Left hindlimb (tissue), 1 donor: ENCODE measurements around the gene COMP.
A peak's percentile ranks its signal among the peaks of the same experiment; 100 is the strongest.
"Not testable (repeated sequence)": the region's sequence is repeated elsewhere in the genome, so short reads cannot be mapped to it uniquely, and the experiment has no call there.

Experiments
- DNase-seq: peaks from one replicate; pipeline ENCODE4 v3.0.0-alpha.2; 2018

The COMP gene

GRCh38 chr19:18745012-18745735 lies 45.9 kb downstream of the COMP start:
- DNase-seq = peak; percentile 67

DNA sequence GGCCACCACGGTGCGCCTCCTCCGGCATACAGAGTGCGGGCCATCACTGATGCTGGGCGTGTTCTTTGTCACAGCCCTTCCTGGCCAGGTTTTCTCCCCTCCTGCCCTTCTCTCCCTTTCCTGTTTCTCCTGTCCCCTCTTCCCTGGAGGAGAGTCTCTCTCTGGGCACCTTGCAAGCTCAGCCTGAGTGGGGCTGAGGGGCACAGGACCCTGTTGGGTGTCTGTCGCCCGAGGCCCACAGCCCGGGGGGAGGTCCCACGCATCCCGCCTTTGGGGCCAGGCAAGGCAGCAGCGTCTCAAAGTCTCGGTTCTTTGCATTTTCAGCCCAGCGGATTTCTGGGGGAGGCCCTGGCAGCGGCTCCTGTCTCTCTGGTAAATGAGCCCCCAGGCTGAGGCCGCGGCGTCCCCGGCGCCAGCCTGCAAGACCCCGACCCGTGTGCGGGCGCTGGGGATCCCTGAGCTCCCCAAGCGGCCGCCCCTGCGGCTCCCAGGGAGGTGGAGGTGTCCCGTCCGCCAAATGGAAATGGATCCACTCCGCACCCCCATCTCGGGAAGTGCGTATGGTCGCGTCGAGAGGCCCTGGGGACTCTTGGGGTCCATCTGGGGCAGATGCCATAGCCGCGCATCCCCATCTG lies 47.2 kb downstream of the COMP start:
- DNase-seq = no peak

DNA sequence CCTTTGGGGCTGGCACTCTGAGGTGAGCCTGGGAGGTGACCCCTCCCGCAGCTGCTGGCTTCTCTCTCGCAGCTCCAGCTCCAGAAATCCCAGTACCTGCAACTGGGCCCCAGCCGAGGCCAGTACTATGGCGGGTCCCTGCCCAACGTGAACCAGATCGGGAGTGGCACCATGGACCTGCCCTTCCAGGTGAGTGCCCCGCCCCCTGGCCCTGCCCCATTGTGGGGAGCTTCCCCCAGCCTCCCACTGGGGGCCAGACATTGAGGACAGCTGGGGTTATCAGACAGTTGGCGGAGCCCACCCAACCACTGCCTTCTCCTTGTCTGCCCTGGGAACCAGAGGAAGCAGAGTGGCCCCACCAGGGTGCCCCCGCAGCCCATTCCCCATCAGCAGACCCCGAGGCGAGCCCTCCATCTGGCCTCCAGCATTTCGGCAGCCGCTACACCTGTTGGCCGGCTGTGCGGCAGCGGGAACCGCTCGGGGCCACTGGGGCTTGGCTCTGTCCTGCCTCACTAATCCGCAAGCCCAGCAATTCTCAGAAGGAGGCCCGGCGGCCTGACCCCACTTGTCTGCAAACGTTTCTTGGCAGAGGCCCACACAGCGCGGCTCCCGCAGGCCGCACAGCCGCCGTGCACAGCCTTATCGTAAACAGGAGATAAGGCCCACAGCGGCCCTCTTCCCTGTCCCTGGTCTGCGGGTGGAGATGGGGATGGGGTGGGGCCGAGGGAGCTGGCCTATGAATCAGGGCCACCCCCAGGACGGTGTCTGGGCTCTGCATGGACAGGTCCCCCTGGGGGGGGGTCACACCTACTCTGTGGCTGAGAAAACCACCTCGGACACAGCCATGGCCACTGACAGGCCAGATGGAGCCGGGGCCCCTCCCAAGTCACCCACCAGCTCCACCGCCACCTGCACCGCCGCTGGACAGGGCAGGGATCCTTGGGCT lies 48.0 kb downstream of the COMP start:
- peak; percentile 72 for DNase-seq

DNA sequence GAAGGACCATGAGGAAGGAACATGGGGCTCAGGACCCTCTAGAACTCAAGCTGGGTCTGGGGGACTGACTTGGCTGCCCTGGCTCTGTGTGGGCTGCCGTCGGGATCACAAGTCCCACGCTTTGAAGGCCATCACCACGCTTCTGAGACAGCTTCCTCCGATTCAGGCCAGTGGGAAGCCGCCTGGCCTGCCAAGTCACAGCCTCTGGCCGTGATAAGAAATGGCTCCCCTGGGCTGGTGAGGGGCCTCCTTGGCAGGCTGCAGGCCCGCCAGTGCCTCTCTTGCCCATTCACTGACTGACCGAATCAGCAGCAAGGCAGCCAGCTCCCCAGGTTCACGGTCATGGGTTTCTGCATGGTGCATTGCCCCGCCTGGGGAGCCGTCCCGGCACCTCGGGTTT lies 48.8 kb downstream of the COMP start:
- DNase-seq = no peak

DNA sequence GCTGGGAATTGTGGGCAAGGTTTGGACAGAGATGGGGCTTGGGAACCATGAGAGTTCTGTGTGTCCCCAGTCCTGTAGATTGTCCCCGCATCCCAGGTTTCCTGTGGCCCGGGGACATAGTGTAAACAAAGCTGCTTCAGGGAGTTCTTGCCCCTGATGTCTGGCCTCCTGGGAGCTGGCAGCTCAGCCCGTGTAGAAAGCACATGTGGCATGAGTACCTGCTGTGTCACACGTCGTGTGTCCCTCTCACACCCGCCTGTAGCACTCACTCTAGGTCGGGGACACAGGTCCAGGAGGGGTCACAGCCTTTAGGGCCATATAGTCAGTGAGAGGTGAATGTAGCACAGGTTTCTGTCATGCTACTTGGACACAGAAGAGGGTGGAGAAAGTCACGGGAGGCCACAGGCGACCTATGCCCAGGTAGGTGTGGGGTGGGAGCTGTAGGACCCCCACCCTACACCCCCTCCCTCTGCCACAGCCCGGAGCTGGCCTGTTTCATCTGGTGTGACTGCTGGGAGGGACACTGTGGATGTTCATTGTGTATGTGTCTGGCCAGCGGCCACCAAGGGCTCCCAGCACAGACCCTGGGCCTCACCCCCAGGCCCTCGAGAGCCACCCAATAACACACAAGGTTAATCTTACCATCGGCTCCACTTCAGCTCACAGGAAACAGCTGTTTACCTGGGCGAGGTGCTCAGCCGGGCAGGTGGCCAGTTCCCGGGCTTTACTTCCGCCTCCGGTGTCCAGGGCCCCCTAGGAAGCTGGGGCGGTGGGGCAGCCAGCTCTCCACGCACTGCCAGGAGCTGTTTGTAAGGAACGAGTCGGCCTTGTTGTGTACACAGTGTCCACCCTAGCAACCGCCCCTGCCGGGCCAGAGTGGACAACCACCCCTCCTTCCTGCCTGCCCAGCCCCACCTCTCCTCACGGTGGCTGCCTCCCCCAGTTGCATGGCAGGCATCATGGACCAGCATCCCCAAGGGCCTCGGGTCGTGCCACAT lies 49.7 kb downstream of the COMP start:
- peak; percentile 72 for DNase-seq

DNA sequence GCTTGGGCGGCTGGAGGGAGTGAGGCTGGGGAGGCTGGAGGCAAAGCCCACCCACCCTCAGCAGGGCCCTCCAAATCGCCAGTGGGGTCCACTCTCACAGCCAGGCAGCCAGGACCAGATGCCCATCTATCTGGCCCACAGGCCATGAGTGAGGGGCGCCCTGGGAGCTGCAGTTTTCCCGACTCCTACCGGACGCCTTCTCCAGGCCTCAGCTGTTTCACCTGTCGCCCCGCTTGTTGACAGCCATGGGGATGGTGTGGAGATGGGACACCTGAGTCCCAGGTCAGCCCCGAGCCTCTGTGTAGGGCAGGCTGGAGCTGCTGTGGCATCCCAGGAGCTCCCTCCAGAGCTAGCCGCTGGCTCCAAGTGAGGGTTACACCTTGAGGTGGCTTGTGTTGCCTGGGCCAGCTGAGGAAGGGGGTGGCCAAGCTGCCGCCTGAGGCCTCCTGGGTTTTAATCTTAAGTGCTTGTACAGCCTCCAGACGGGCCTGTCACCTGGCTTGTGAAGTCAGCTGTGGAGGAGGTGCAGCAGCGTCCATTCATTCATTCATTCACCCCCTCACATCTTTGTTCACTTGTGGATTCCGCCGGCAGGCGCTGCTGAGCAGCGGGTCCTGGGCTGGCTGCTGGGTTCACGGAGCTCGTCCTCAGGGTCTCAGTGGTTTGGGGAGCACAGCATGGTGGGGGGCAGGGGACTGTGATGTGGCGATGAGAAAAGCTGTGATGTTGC lies 52.0 kb downstream of the COMP start:
- DNase-seq = no peak

GRCh38 chr19:18737954-18738351 lies 53.2 kb downstream of the COMP start:
- no peak for DNase-seq

- no peak for DNase-seq
These were observed 53.7 kb downstream of the COMP start for GRCh38 chr19:18737337-18737953.

GRCh38 chr19:18736415-18737336 lies 54.4 kb downstream of the COMP start:
- no peak for DNase-seq

DNA sequence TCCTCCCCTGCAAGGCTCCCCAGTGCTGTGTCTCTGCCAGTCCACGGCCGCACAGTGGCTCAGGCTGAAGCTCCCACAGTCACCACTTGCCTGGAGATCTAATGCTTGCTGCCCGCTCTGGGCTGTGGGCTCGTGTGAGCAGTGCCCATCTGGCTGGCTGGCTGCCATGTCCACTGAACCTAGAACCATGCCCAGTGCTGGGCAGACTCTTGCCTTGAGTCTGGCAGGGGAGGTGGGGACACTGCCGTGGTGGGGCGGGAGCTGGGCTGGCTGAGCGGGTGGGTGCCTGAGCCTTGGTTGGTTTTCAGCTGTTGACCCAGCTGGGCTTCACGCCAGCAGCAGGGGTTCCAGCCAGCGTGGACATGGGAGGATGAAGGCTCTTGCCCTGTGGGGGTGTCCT lies 55.4 kb downstream of the COMP start:
- no peak for DNase-seq

- DNase-seq = no peak
These were observed 55.8 kb downstream of the COMP start for GRCh38 chr19:18735324-18735723.

DNA sequence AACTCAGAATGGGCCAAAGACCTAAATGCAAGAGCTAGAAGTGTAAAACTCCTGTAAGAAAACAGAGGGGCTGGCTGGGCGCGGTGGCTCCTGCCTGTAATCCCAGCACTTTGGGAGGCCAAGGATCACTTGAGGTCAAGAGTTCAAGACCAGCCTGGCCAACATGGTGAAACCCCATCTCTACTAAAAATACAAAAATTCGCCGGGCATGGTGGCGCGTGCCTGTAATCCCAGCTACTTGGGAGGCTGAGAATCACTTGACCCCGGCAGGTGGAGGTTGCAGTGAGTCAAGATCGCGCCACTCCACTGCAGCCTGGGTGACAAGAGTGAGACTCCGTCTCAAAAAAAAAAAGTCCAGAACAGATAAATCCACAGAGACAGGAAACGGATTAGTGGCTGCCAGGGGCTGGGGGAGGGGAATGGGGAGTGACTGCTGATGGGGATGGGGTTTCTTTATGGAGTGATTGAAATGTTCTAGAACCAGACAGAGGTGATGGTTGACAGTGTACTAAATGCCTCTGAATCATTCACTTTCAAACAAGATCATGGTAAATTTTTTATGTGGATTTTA lies 57.3 kb downstream of the COMP start:
- DNase-seq = not testable (repeated sequence)

DNA sequence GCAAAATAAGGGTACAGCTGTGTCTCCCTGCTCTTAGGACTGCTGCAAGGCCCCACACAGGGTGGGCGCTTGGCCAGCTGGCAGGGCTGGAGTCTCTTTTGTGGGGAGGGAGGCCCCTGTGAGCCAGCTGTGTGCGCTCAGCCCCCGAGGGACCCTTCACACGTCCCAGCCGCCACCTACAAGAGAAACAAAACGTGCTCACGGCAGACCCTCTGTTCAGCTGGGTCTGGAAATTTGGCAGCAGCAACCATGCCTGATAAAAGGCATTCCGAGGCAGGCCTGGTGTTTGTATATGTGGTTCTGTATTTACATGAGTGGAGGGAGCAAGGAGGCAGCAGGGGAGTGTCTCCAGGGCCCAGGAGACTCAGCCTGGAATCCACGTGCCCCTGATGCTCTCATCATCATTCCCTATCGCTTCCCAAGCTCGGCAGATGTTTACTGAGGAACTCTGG lies 57.9 kb downstream of the COMP start:
- peak; percentile 64 for DNase-seq
